GM23248 (cell line): Measurements from ENCODE around the gene CLEC18A.
"Not testable (repeated sequence)": the region's sequence is repeated elsewhere in the genome, so short reads cannot be mapped to it uniquely, and the experiment has no call there.

Source experiments
- EZH2 ChIP-seq: fragments of 200-600 bp; sonication (generic); IDR thresholded peaks from 2 replicates; pipeline ENCODE4 v1.6.1; 2018; ENCODE audit warnings: antibody characterized with exemption, mild to moderate bottlenecking; ENCODE audit not compliant: insufficient read depth, poor library complexity, severe bottlenecking
- EZH2phosphoT487 ChIP-seq: fragments of 200-600 bp; sonication (generic); IDR thresholded peaks from 2 replicates; pipeline ENCODE4 v1.6.1; 2018; ENCODE audit warnings: antibody characterized with exemption, moderate library complexity, mild to moderate bottlenecking, low read depth; ENCODE audit not compliant: insufficient read depth

DNA sequence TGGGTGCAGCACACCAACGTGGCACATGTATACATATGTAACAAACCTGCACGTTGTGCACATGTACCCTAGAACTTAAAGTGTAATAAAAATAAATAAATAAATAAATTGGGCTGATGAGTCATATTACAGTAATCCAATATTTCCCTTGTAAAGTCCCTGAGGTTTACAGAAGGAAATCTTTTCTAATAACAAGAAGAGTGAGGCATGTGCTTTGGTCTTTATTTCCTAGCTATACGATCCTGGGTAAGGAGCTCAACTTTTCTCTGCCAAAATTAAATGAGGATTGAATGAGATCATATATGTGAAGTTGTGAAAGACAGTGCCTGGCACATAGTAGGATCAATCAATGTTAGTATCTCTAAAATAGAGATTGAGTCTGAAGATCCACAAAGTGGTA, 57.5 kb downstream of the CLEC18A start:
- not testable (repeated sequence) for TF ChIP-seq EZH2, EZH2phosphoT487
